ENCODE measurements around the gene CTU1.

Gene CTU1

GRCh38 chr19:51064534-51065220 is 43.5 kb downstream of the CTU1 start, which contains the start of gene KLK13:
Gene KLK13, minus strand, starts transcription at chr19:51065092. Its CDS starts 25 bp downstream, at chr19:51065067.
- H3K4me2 ChIP-seq (ENCODE audit: insufficient read depth, low read length), result no peak within 1 kb of the TSS
- no peak for TF ChIP-seq CTCF (IDR thresholded peaks at IDR 0.05; ENCODE audit: borderline replicate concordance, extremely low read depth, low read length, poor library complexity, severe bottlenecking)
- TF ChIP-seq EZH2 (IDR thresholded peaks at IDR 0.05; ENCODE audit: borderline replicate concordance, low read depth, low read length, severe bottlenecking), result no peak
- H3K9ac ChIP-seq (ENCODE audit: low read depth, low read length), result no peak within 1 kb of the TSS

GRCh38 chr19:51063664-51064063 is 44.5 kb downstream of the CTU1 start:
- no peak overlapping the region for H3K4me3 ChIP-seq (ENCODE audit: low read depth in 1 of 2, low read length in 2 of 2)
- H3K4me1 ChIP-seq (ENCODE audit: insufficient read depth, low read length), result no peaks in the 10 kb centered on the region
- no peak overlapping the region for H3K27ac ChIP-seq (ENCODE audit: low read length)
- H3K9ac ChIP-seq (ENCODE audit: low read depth, low read length), result no peak overlapping the region
- no peak overlapping the region for H3K4me2 ChIP-seq (ENCODE audit: insufficient read depth, low read length)
- H3K79me2 ChIP-seq (ENCODE audit: insufficient read depth, low read length), result no peaks in the 10 kb centered on the region
- no peak for DNase-seq
- no peaks in the 10 kb centered on the region for H3K27me3 ChIP-seq (ENCODE audit: insufficient read depth, low read length, poor library complexity)
- H2AFZ ChIP-seq (ENCODE audit: low read depth, low read length), result no peak overlapping the region
- TF ChIP-seq EZH2 (IDR thresholded peaks at IDR 0.05; ENCODE audit: borderline replicate concordance, low read depth, low read length, severe bottlenecking), result no peak
- TF ChIP-seq CTCF (IDR thresholded peaks at IDR 0.05; ENCODE audit: borderline replicate concordance, extremely low read depth, low read length, poor library complexity, severe bottlenecking), result no peak
- no peaks in the 10 kb centered on the region for H3K9me3 ChIP-seq (ENCODE audit: insufficient read depth, low read length, severe bottlenecking)
- H4K20me1 ChIP-seq (ENCODE audit: insufficient read depth, low read length), result no peaks in the 10 kb centered on the region
- no peak for ATAC-seq (ENCODE audit: insufficient read depth, low read depth)
- H3K36me3 ChIP-seq (ENCODE audit: insufficient read depth, low read length), result no peaks in the 10 kb centered on the region

More at GRCh38 chr19:51064534-51065220, 43.5 kb downstream of the CTU1 start, which contains the start of gene KLK13:
- Histone ChIP-seq H3K4me3 (ENCODE audit: low read depth in 1 of 2, low read length in 2 of 2) (no peak within 1 kb of the TSS), H2AFZ (ENCODE audit: low read depth, low read length) (no peak within 1 kb of the TSS), H4K20me1 (ENCODE audit: insufficient read depth, low read length) (no peaks in the 10 kb centered on the region), H3K9me3 (ENCODE audit: insufficient read depth, low read length, severe bottlenecking) (no peaks in the 10 kb centered on the region), H3K4me1 (ENCODE audit: insufficient read depth, low read length) (no peaks in the 10 kb centered on the region), H3K27me3 (ENCODE audit: insufficient read depth, low read length, poor library complexity) (no peaks in the 10 kb centered on the region), H3K36me3 (ENCODE audit: insufficient read depth, low read length) (no peaks in the 10 kb centered on the region), H3K27ac (ENCODE audit: low read length) (no peak within 1 kb of the TSS), H3K79me2 (ENCODE audit: insufficient read depth, low read length) (no peaks in the 10 kb centered on the region)
- ATAC-seq (ENCODE audit: insufficient read depth, low read depth), result no peak
- no peak for DNase-seq

GRCh38 chr19:51060973-51061372 is 47.2 kb downstream of the CTU1 start:
- no peak overlapping the region for H3K4me3 ChIP-seq (ENCODE audit: low read depth in 1 of 2, low read length in 2 of 2)
- H3K9ac ChIP-seq (ENCODE audit: low read depth, low read length), result no peak overlapping the region
- TF ChIP-seq EZH2 (IDR thresholded peaks at IDR 0.05; ENCODE audit: borderline replicate concordance, low read depth, low read length, severe bottlenecking) (no peak), CTCF (IDR thresholded peaks at IDR 0.05; ENCODE audit: borderline replicate concordance, extremely low read depth, low read length, poor library complexity, severe bottlenecking) (no peak)
- H3K27me3 ChIP-seq (ENCODE audit: insufficient read depth, low read length, poor library complexity), result no peaks in the 10 kb centered on the region
- H2AFZ ChIP-seq (ENCODE audit: low read depth, low read length), result no peak overlapping the region
- no peaks in the 10 kb centered on the region for H3K4me1 ChIP-seq (ENCODE audit: insufficient read depth, low read length)
- H3K27ac ChIP-seq (ENCODE audit: low read length), result no peak overlapping the region
- H3K79me2 ChIP-seq (ENCODE audit: insufficient read depth, low read length), result no peaks in the 10 kb centered on the region
- H3K36me3 ChIP-seq (ENCODE audit: insufficient read depth, low read length), result no peaks in the 10 kb centered on the region
- no peak overlapping the region for H3K4me2 ChIP-seq (ENCODE audit: insufficient read depth, low read length)
- no peak for DNase-seq
- no peaks in the 10 kb centered on the region for H4K20me1 ChIP-seq (ENCODE audit: insufficient read depth, low read length)
- no peak for ATAC-seq (ENCODE audit: insufficient read depth, low read depth)
- no peaks in the 10 kb centered on the region for H3K9me3 ChIP-seq (ENCODE audit: insufficient read depth, low read length, severe bottlenecking)
